Loucy (cell line): ENCODE data around the gene RPTOR.

ENCODE experiments used
- CTCF ChIP-seq: fragments of 200-600 bp; sonication (generic); conservative IDR thresholded peaks from 2 replicates; pipeline ENCODE4 v1.5.1; 2014; ENCODE audit warnings: mild to moderate bottlenecking, antibody characterized with exemption, low read length
- EZH2phosphoT487 ChIP-seq: fragments of 200-600 bp; IDR thresholded peaks from 2 replicates; pipeline ENCODE4 v1.6.1; 2018; ENCODE audit warnings: antibody characterized with exemption, mild to moderate bottlenecking, moderate library complexity, borderline replicate concordance

- TF ChIP-seq CTCF (no peak), EZH2phosphoT487 (no peak)
Observed at GRCh38 chr17:80824549-80825470, 280.2 kb downstream of the RPTOR start.
